H9 (cell line): Measurements from ENCODE around the gene STK24. TPM values are rescaled to one million over a fixed set of nuclear protein-coding genes. Genes with fewer than 3 reads are reported as not detected.

Experiments used
- DNase-seq: peaks from one replicate; pipeline ENCODE4 v3.0.0-alpha.2; 2017
- H2AFZ ChIP-seq: one replicate; pipeline ENCODE4 v1.6.1; 2013; ENCODE audit warnings: mild to moderate bottlenecking, low read length, control low read depth, moderate library complexity
- H2AK5ac ChIP-seq: 2 replicates; pipeline ENCODE4 v1.6.1; 2013; ENCODE audit warnings: low read length, control low read depth, mixed read lengths; ENCODE audit not compliant: insufficient read length
- H2BK120ac ChIP-seq: one replicate; pipeline ENCODE4 v1.6.1; 2013; ENCODE audit warnings: low read depth, mild to moderate bottlenecking, low read length, control low read depth, inconsistent platforms; ENCODE audit not compliant: poor library complexity, severe bottlenecking
- H2BK12ac ChIP-seq: 2 replicates; pipeline ENCODE4 v1.6.1; 2013; ENCODE audit warnings: low read length, control low read depth, mixed read lengths, low read depth; ENCODE audit not compliant: insufficient read length
- H2BK15ac ChIP-seq: 2 replicates; pipeline ENCODE4 v1.6.1; 2013; ENCODE audit warnings: low read depth, low read length, control low read depth
- H2BK20ac ChIP-seq: one replicate; pipeline ENCODE4 v1.6.1; 2013; ENCODE audit warnings: low read depth, mild to moderate bottlenecking, low read length, control low read depth, inconsistent platforms; ENCODE audit not compliant: poor library complexity, severe bottlenecking
- H2BK5ac ChIP-seq: 2 replicates; pipeline ENCODE4 v1.6.1; 2013; ENCODE audit warnings: low read length, control low read depth, mixed read lengths; ENCODE audit not compliant: insufficient read length
- H3K14ac ChIP-seq: 2 replicates; pipeline ENCODE4 v1.6.1; 2013; ENCODE audit warnings: low read length, control low read depth; ENCODE audit not compliant: insufficient read depth
- H3K18ac ChIP-seq: 2 replicates; pipeline ENCODE4 v1.6.1; 2013; ENCODE audit warnings: low read depth, mild to moderate bottlenecking, mixed read lengths, low read length, control low read depth; ENCODE audit not compliant: insufficient read length
- H3K23ac ChIP-seq: 2 replicates; pipeline ENCODE4 v1.6.1; 2013; ENCODE audit warnings: low read length, control low read depth, mixed read lengths, low read depth; ENCODE audit not compliant: insufficient read length
- H3K23me2 ChIP-seq: 2 replicates; pipeline ENCODE4 v1.6.1; 2013; ENCODE audit warnings: low read depth, mild to moderate bottlenecking, mixed read lengths, low read length, control low read depth; ENCODE audit not compliant: insufficient read length, poor library complexity, severe bottlenecking
- H3K27ac ChIP-seq: 2 replicates; pipeline ENCODE4 v1.5.1; 2013; ENCODE audit warnings: low read length, control low read depth, mixed read lengths, low read depth; ENCODE audit not compliant: insufficient read length
- H3K27me3 ChIP-seq: 2 replicates; pipeline ENCODE4 v1.6.1; 2013; ENCODE audit warnings: low read length, control low read depth, inconsistent platforms; ENCODE audit not compliant: insufficient read depth
- H3K4ac ChIP-seq: 2 replicates; pipeline ENCODE4 v1.6.1; 2013; ENCODE audit warnings: low read depth, mild to moderate bottlenecking, control low read depth, inconsistent platforms, low read length, moderate library complexity
- H3K4me1 ChIP-seq: 2 replicates; pipeline ENCODE4 v1.6.1; 2013; ENCODE audit warnings: low read length, control low read depth, inconsistent platforms; ENCODE audit not compliant: insufficient read depth
- H3K4me2 ChIP-seq: 2 replicates; pipeline ENCODE4 v1.6.1; 2013; ENCODE audit warnings: low read length, control low read depth, mixed read lengths; ENCODE audit not compliant: insufficient read length, insufficient read depth
- H3K56ac ChIP-seq: 2 replicates; pipeline ENCODE4 v1.6.1; 2013; ENCODE audit warnings: low read depth, mild to moderate bottlenecking, mixed read lengths, low read length, control low read depth; ENCODE audit not compliant: insufficient read length
- H3K79me1 ChIP-seq: 2 replicates; pipeline ENCODE4 v1.6.1; 2013; ENCODE audit warnings: low read depth, mild to moderate bottlenecking, moderate library complexity, low read length, control low read depth, inconsistent platforms; ENCODE audit not compliant: insufficient read depth, poor library complexity, severe bottlenecking
- H3K79me2 ChIP-seq: 2 replicates; pipeline ENCODE4 v1.6.1; 2013; ENCODE audit warnings: low read length, control low read depth, inconsistent platforms; ENCODE audit not compliant: insufficient read depth
- H3K9ac ChIP-seq: 2 replicates; pipeline ENCODE4 v1.6.1; 2013; ENCODE audit warnings: low read length, control low read depth, mixed read lengths; ENCODE audit not compliant: insufficient read length; ENCODE audit errors: extremely low read depth
- H3K9me3 ChIP-seq: one replicate; pipeline ENCODE4 v1.6.1; 2013; ENCODE audit warnings: low read depth, low read length, inconsistent platforms; ENCODE audit not compliant: control insufficient read depth
- H3T11ph ChIP-seq: one replicate; pipeline ENCODE4 v1.6.1; 2013; ENCODE audit warnings: mild to moderate bottlenecking, low read length, control low read depth, inconsistent platforms
- H4K20me1 ChIP-seq: one replicate; pipeline ENCODE4 v1.6.1; 2013; ENCODE audit not compliant: control insufficient read depth, insufficient read length, insufficient read depth
- H4K5ac ChIP-seq: 2 replicates; pipeline ENCODE4 v1.6.1; 2013; ENCODE audit warnings: low read depth, mild to moderate bottlenecking, mixed read lengths, low read length, control low read depth; ENCODE audit not compliant: insufficient read length
- H4K8ac ChIP-seq: replicated peaks from 2 replicates; pipeline ENCODE4 v1.6.1; 2013; ENCODE audit warnings: low read length, control low read depth, mixed read lengths, low read depth; ENCODE audit not compliant: insufficient read length
- H4K91ac ChIP-seq: 2 replicates; pipeline ENCODE4 v1.6.1; 2013; ENCODE audit warnings: low read depth, mild to moderate bottlenecking, moderate library complexity, mixed read lengths, low read length, control low read depth; ENCODE audit not compliant: insufficient read length
- H3K27ac Mint-ChIP-seq, 3 experiments: 2 replicates in 2 of 3; 3 replicates in 1 of 3; pipeline ENCODE4 v1.8.0; 2020 to 2021; ENCODE audit warnings: mixed read lengths in 3 of 3, mild to moderate bottlenecking in 1 of 3, moderate library complexity in 1 of 3
- H3K27me3 Mint-ChIP-seq: 2 replicates; pipeline ENCODE4 v1.8.0; 2021; ENCODE audit warnings: low read depth, mild to moderate bottlenecking, moderate library complexity, mixed read lengths
- H3K36me3 Mint-ChIP-seq, 3 experiments: 2 replicates in 2 of 3; 3 replicates in 1 of 3; pipeline ENCODE4 v1.8.0; 2020 to 2021; ENCODE audit warnings: low read depth in 3 of 3, mixed read lengths in 3 of 3; ENCODE audit not compliant: insufficient read depth in 1 of 3
- H3K4me1 Mint-ChIP-seq, 2 experiments: 2 replicates each; pipeline ENCODE4 v1.8.0; 2020; ENCODE audit warnings: mixed read lengths in 2 of 2
- H3K4me3 Mint-ChIP-seq, 2 experiments: 2 replicates in 1 of 2; 3 replicates in 1 of 2; pipeline ENCODE4 v1.8.0; 2020 to 2021; ENCODE audit warnings: mild to moderate bottlenecking in 2 of 2, mixed read lengths in 2 of 2, moderate library complexity in 1 of 2
- H3K9me3 Mint-ChIP-seq, 2 experiments: 2 replicates in 1 of 2; 3 replicates in 1 of 2; pipeline ENCODE4 v1.8.0; 2020; ENCODE audit warnings: mild to moderate bottlenecking in 2 of 2, mixed read lengths in 2 of 2, moderate library complexity in 1 of 2
- WGBS: extraction: QIAGEN DNeasy Blood & Tissue Kit; methylation state at CpG from one replicate; pipeline ENCODE4 v1.1.7; 2013; ENCODE audit warnings: missing lambda C conversion rate, low lambda C conversion rate, mixed read lengths; ENCODE audit not compliant: insufficient read length; ENCODE audit errors: extremely low coverage; 5-methylcytosine and 5-hydroxymethylcytosine counted together
- total RNA-seq: library from RNA; stranded (reverse); gene quantifications from 2 replicates; pipeline ENCODE4 v1.2.1, GENCODE V29; 2021
- TF ChIP-seq, protein P1 (sequence below): fragments of 200-600 bp; sonication (generic); conservative IDR thresholded peaks from 3 replicates; pipeline ENCODE4 v1.8.0; 2021; ENCODE audit warnings: antibody characterized with exemption, mild to moderate bottlenecking

The STK24 gene
- total RNA-seq, 1 experiment from 2014 or later = 134 TPM

DNA sequence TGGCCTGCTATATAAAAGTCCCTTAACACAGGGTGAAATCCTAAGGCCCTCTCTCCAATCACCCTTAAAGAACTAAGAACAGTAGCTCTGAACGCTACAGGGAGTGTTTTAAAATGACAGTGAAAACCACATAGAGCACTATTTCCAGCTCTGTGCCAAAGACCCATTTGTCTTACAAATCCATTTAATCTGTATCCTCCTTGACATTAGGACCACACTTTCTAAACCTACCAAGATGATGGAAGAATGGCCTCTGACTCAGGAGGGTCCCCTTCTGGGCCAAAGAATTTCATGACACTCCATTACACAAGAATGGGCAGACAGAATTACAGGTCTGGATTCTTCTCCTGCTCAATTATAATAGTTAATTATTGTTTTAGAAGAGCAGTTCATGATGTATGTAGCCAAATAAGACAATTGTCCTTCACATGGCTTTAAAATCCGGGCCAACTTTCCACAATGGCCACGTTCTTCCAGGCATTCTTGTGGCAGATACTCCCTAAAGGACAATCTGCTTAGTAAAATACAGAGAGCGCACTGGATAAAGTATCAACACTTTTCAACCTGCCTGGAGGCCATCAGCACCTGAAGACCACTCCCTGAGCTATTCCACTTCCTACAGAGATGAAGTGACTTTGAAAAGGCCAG is 61.0 kb downstream of the STK24 start:
- H3K14ac ChIP-seq = no peak overlapping the region
- H3K9me3 Mint-ChIP-seq = no peaks in the 10 kb centered on the region
- H2BK15ac ChIP-seq = no peak overlapping the region
- H3K27me3 ChIP-seq = no peaks in the 10 kb centered on the region
- TF ChIP-seq, protein P1, sequence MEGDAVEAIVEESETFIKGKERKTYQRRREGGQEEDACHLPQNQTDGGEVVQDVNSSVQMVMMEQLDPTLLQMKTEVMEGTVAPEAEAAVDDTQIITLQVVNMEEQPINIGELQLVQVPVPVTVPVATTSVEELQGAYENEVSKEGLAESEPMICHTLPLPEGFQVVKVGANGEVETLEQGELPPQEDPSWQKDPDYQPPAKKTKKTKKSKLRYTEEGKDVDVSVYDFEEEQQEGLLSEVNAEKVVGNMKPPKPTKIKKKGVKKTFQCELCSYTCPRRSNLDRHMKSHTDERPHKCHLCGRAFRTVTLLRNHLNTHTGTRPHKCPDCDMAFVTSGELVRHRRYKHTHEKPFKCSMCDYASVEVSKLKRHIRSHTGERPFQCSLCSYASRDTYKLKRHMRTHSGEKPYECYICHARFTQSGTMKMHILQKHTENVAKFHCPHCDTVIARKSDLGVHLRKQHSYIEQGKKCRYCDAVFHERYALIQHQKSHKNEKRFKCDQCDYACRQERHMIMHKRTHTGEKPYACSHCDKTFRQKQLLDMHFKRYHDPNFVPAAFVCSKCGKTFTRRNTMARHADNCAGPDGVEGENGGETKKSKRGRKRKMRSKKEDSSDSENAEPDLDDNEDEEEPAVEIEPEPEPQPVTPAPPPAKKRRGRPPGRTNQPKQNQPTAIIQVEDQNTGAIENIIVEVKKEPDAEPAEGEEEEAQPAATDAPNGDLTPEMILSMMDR = no peak
- H3K4ac ChIP-seq = no peak overlapping the region
- peaks cover 2% of the 10 kb centered on the region; the same call in 1 of the 2 replicates for H3K4me1 ChIP-seq
- H3K23ac ChIP-seq = no peak overlapping the region
- no peaks in the 10 kb centered on the region for H3K23me2 ChIP-seq
- H2BK120ac ChIP-seq = no peak overlapping the region
- no peak for DNase-seq
- peaks cover 18% of the 10 kb centered on the region; the same call in 1 of the 2 replicates for H3K79me2 ChIP-seq
- no peak overlapping the region for H2AFZ ChIP-seq
- H3K4me1 Mint-ChIP-seq = peaks cover 22 to 35% of the 10 kb centered on the region in 2 experiments
- H3T11ph ChIP-seq = no peak overlapping the region
- WGBS = no CpG with 5 or more reads among the region's 4 CpGs
- H3K27me3 Mint-ChIP-seq = no peaks in the 10 kb centered on the region
- H2BK12ac ChIP-seq = no peak overlapping the region
- H2AK5ac ChIP-seq = no peak overlapping the region
- H3K79me1 ChIP-seq = peaks cover 10% of the 10 kb centered on the region
- H3K9ac ChIP-seq = no peak overlapping the region
- H3K56ac ChIP-seq = no peak overlapping the region
- H3K9me3 ChIP-seq = no peaks in the 10 kb centered on the region
- H4K20me1 ChIP-seq = no peaks in the 10 kb centered on the region
- H4K8ac ChIP-seq = no peak overlapping the region
- peak overlapping the region in 2 of 3 experiments; percentile 19 to 27; a peak in 3 of 7 replicates for H3K27ac Mint-ChIP-seq
- peaks cover 14 to 31% (median 15%) of the 10 kb centered on the region in 3 experiments; a peak in 6 of 7 replicates for H3K36me3 Mint-ChIP-seq
- H3K4me2 ChIP-seq = no peak overlapping the region
- H3K27ac ChIP-seq = no peak overlapping the region
- no peak overlapping the region for H4K5ac ChIP-seq
- H2BK20ac ChIP-seq = no peak overlapping the region
- H3K4me3 Mint-ChIP-seq = no peak overlapping the region
- no peak overlapping the region for H3K18ac ChIP-seq
- no peak overlapping the region for H2BK5ac ChIP-seq
- no peak overlapping the region for H4K91ac ChIP-seq
